AG10803 (cell line): Measurements from ENCODE around the gene ABCB4.

Source experiments
- DNase-seq: peaks from one replicate; pipeline ENCODE4 v3.0.0; 2010; ENCODE audit warnings: low read depth
- H3K4me3 ChIP-seq: 2 replicates; pipeline ENCODE4 v1.5.1; 2011; ENCODE audit warnings: mild to moderate bottlenecking, low read length, control low read depth
- TF ChIP-seq, protein P1 (sequence below): conservative IDR thresholded peaks from 2 replicates; pipeline ENCODE4 v1.5.1; 2011; ENCODE audit warnings: mild to moderate bottlenecking, low read length, control low read depth, inconsistent platforms

Gene ABCB4

DNA sequence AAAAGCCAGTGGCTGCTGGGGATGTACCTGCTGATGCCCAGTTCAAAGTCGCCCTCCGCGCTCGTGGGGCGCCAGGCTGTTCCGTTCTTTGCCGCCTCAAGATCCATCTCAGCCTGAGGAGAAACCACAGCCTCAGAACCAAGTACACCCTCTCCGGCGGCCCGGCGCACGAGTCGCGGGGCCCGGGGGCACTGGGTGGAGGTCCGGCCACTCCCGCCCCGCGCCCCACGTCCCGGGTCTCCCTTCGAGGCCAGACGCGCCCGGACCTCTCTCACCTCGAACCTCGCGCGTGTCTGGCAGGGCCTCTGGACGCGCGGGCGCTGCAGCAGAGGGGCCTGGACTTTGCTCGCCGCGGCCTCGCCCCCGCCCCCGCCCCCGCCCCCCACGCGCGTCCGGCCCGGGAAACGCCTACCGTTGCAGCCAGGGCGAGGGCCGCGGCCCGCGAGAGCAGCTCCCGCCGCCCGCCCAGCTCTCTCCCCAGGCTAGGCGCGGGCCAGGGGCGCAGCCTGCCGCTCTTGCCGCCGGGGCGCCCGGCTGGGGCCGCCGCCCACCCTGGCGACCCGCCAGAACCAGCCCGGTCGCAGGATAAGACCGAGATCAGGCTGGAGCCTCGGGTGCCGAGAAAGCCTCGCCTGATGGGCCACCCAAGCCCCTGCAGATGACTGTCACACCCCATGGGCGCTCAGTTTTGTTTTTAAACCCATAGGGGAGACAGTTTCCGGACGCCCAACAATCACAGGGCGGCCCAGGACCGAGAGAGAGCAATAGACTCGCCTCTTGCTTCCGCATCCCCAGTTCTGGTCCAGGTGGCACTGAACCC, at the start of gene ABCB4:
ABCB4 (minus strand) TSS at position 322 of the 820 bp plus-strand sequence; CDS start at position 107, 215 bp downstream.
- TF ChIP-seq, protein P1, sequence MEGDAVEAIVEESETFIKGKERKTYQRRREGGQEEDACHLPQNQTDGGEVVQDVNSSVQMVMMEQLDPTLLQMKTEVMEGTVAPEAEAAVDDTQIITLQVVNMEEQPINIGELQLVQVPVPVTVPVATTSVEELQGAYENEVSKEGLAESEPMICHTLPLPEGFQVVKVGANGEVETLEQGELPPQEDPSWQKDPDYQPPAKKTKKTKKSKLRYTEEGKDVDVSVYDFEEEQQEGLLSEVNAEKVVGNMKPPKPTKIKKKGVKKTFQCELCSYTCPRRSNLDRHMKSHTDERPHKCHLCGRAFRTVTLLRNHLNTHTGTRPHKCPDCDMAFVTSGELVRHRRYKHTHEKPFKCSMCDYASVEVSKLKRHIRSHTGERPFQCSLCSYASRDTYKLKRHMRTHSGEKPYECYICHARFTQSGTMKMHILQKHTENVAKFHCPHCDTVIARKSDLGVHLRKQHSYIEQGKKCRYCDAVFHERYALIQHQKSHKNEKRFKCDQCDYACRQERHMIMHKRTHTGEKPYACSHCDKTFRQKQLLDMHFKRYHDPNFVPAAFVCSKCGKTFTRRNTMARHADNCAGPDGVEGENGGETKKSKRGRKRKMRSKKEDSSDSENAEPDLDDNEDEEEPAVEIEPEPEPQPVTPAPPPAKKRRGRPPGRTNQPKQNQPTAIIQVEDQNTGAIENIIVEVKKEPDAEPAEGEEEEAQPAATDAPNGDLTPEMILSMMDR: no peak
- DNase-seq: no peak
- H3K4me3 ChIP-seq: peak within 1 kb of the TSS; percentile 55

GRCh38 chr7:87518735-87519134, 43.3 kb upstream of the ABCB4 start:
- DNase-seq: no peak
- H3K4me3 ChIP-seq: no peak overlapping the region
- TF ChIP-seq, protein P1: no peak

- H3K4me3 ChIP-seq: no peak overlapping the region
- no peak for DNase-seq
- TF ChIP-seq, protein P1: no peak
Observed at GRCh38 chr7:87517891-87518290, 42.4 kb upstream of the ABCB4 start.

DNA sequence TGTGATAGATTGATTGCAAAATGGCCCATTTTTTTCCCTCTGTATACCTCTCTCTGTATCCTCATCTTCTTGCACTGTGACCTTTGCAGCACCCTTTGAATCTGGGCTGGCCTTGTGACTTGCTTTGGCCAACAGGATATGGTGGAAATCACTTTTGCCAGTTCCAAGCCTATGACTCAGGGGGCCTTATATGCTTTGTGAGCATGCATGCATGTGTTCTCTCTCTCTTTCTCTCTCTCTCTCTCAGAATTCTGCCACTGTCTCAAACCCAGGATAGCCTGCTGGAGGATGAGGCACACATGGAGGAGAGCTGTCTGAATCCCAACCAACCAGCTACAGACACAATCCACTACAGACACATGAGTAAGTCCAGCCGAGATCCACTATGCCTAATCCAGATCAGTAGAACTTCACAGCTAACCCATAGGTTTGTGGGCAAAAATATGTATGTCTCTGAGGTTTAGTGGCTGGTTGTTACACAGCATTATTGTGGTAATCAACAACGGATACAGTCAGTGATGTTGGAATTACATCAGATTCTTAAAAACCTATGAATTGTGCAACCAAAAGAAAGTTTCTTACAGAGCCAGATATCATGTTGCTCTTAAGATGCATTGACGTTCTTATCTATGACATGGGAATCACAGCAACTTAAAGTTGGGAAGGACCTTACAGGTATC, 41.8 kb upstream of the ABCB4 start:
- TF ChIP-seq, protein P1: no peak
- H3K4me3 ChIP-seq: no peak overlapping the region
- peak; percentile 8 for DNase-seq

DNA sequence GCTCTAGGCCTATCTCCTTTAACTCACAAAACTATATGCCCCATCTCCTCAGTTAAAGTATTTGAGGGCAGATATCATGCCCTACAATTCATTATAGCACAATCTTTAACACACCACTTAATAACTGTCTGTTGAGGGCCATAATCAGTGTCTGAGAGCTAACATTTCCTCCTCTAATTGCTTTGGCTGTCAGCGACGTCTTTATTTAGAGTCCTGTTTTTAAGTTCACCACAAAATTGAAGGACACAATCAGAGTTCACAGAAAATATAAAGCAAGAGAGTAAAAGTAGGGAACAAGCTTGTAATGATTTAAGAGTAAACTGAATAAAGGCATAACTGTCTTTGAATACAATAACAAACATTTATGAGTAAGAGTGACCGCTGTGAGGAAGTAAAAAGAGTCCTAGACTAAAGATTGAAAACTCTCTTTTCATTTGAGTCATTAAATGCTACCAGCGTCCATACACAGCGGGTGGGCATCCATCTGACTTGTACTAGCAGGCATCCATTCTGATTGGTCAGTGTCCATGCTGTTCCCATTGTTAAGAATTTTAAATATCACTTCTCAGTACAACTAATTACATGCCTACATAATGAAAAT, 38.4 kb upstream of the ABCB4 start:
- no peak for DNase-seq
- H3K4me3 ChIP-seq: no peak overlapping the region
- TF ChIP-seq, protein P1: no peak

DNA sequence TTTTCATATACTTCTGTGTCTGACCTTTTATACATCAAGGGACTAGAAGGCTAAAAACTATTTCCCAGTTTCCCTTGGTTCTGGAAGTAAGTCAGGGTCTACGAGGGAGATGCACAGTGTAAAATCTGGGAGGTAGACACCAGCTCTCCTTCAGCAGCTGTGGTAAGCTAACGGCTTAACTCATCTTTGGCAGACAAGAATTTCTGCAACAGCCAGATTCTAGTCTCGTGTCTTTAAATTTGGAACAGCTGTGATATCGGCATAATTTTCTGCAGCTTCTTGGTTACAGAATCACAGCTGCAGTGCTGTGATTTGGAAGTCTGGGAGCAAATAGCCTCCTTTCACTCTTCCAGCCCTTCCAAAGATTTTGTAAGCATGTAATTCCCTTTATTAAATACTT, 37.4 kb upstream of the ABCB4 start:
- H3K4me3 ChIP-seq: no peak overlapping the region
- TF ChIP-seq, protein P1: no peak
- peak; percentile 12 for DNase-seq
